Measurements from ENCODE around the gene LGR5.

The LGR5 gene

GRCh38 chr12:71589478-71589881 is 149.9 kb downstream of the LGR5 start:
- Histone ChIP-seq H3K36me3 (ENCODE audit: low read length) (no peaks in the 10 kb centered on the region), H3K9me3 (ENCODE audit: insufficient read depth, low read length) (no peaks in the 10 kb centered on the region), H3K4me3 (ENCODE audit: insufficient read depth, low read length, poor library complexity, severe bottlenecking) (no peak overlapping the region), H3K27ac (ENCODE audit: low read depth, low read length) (no peak overlapping the region), H3K4me2 (ENCODE audit: low read depth, low read length, poor library complexity, severe bottlenecking) (no peak overlapping the region), H4K20me1 (ENCODE audit: low read depth, low read length) (no peaks in the 10 kb centered on the region), H3F3A (ENCODE audit: insufficient read depth) (no peaks in the 10 kb centered on the region), H3K9me2 (replicated peaks; ENCODE audit: insufficient read depth, low read length) (no peaks in the 10 kb centered on the region), H3K79me2 (ENCODE audit: insufficient read depth, low read length) (no peaks in the 10 kb centered on the region), H2AFZ (ENCODE audit: low read depth, low read length, severe bottlenecking) (no peak overlapping the region), H3K9ac (ENCODE audit: low read length) (no peak overlapping the region), H3K27me3 (ENCODE audit: low read length) (no peaks in the 10 kb centered on the region)
- TF ChIP-seq, protein P1, sequence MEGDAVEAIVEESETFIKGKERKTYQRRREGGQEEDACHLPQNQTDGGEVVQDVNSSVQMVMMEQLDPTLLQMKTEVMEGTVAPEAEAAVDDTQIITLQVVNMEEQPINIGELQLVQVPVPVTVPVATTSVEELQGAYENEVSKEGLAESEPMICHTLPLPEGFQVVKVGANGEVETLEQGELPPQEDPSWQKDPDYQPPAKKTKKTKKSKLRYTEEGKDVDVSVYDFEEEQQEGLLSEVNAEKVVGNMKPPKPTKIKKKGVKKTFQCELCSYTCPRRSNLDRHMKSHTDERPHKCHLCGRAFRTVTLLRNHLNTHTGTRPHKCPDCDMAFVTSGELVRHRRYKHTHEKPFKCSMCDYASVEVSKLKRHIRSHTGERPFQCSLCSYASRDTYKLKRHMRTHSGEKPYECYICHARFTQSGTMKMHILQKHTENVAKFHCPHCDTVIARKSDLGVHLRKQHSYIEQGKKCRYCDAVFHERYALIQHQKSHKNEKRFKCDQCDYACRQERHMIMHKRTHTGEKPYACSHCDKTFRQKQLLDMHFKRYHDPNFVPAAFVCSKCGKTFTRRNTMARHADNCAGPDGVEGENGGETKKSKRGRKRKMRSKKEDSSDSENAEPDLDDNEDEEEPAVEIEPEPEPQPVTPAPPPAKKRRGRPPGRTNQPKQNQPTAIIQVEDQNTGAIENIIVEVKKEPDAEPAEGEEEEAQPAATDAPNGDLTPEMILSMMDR (IDR thresholded peaks at IDR 0.05; ENCODE audit: insufficient read depth, low read length, poor library complexity, severe bottlenecking) = no peak
- no peak for TF ChIP-seq EZH2phosphoT487 (conservative IDR thresholded peaks at IDR 0.05; ENCODE audit: low read length)

DNA sequence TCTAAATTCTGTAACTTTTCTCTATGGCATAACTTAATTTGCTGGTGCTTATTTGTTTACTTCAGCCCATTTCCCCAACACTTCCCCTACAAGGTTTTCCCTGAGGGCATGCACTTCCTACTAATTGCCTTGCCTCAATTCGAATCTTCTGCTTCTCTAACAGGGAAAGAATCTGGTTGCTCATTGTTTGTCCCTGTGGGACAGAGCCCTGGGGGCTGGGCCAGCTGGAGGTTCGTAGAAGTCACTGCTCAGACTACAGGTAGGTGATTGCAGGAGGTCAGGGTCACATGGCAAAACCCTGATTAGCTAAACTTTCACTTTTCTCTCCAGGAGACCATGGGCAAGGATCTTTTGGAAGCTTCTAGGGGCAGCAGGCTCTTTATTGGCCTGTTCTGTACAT is 152.0 kb downstream of the LGR5 start:
- H3K27me3 ChIP-seq (ENCODE audit: low read length) = no peaks in the 10 kb centered on the region
- H3K79me2 ChIP-seq (ENCODE audit: insufficient read depth, low read length) = no peaks in the 10 kb centered on the region
- H3K9me2 ChIP-seq (replicated peaks; ENCODE audit: insufficient read depth, low read length) = no peaks in the 10 kb centered on the region
- no peak overlapping the region for H3K27ac ChIP-seq (ENCODE audit: low read depth, low read length)
- no peak overlapping the region for H2AFZ ChIP-seq (ENCODE audit: low read depth, low read length, severe bottlenecking)
- no peak overlapping the region for H3K4me3 ChIP-seq (ENCODE audit: insufficient read depth, low read length, poor library complexity, severe bottlenecking)
- no peaks in the 10 kb centered on the region for H4K20me1 ChIP-seq (ENCODE audit: low read depth, low read length)
- H3K9ac ChIP-seq (ENCODE audit: low read length) = no peak overlapping the region
- H3K36me3 ChIP-seq (ENCODE audit: low read length) = no peaks in the 10 kb centered on the region
- H3F3A ChIP-seq (ENCODE audit: insufficient read depth) = no peaks in the 10 kb centered on the region
- no peaks in the 10 kb centered on the region for H3K9me3 ChIP-seq (ENCODE audit: insufficient read depth, low read length)
- no peak overlapping the region for H3K4me2 ChIP-seq (ENCODE audit: low read depth, low read length, poor library complexity, severe bottlenecking)
- TF ChIP-seq EZH2phosphoT487 (conservative IDR thresholded peaks at IDR 0.05; ENCODE audit: low read length) = no peak
- TF ChIP-seq, protein P1 (IDR thresholded peaks at IDR 0.05; ENCODE audit: insufficient read depth, low read length, poor library complexity, severe bottlenecking) = no peak

DNA sequence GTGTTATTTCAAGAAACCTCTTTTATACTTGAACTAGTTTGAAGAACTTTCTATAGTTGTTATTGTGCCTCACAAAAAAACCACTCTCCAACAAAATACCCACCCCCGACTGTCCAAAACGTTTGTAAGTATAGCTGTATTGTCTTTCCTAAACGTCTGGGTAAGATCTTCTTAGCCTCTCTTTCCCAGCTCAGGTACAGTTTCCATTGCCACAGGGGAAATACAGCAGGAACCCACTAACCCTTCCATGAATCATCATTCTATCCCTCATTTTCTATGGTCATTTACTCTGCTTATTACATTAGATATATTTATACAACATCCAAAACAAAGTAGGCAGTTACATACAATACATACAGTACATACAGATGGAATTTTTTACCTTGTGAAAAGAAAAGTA is 153.2 kb downstream of the LGR5 start:
- Histone ChIP-seq H2AFZ (ENCODE audit: low read depth, low read length, severe bottlenecking) (no peak overlapping the region), H3K27me3 (ENCODE audit: low read length) (no peaks in the 10 kb centered on the region)

More for the DNA sequence above, 153.2 kb downstream of the LGR5 start:
- no peak overlapping the region for H3K4me2 ChIP-seq (ENCODE audit: low read depth, low read length, poor library complexity, severe bottlenecking)
- TF ChIP-seq, protein P1 (IDR thresholded peaks at IDR 0.05; ENCODE audit: insufficient read depth, low read length, poor library complexity, severe bottlenecking) = no peak
- TF ChIP-seq EZH2phosphoT487 (conservative IDR thresholded peaks at IDR 0.05; ENCODE audit: low read length) = no peak
- H3K9me2 ChIP-seq (replicated peaks; ENCODE audit: insufficient read depth, low read length) = no peaks in the 10 kb centered on the region
- H4K20me1 ChIP-seq (ENCODE audit: low read depth, low read length) = no peaks in the 10 kb centered on the region
- no peak overlapping the region for H3K9ac ChIP-seq (ENCODE audit: low read length)
- no peak overlapping the region for H3K4me3 ChIP-seq (ENCODE audit: insufficient read depth, low read length, poor library complexity, severe bottlenecking)
- H3K36me3 ChIP-seq (ENCODE audit: low read length) = no peaks in the 10 kb centered on the region
- H3K9me3 ChIP-seq (ENCODE audit: insufficient read depth, low read length) = no peaks in the 10 kb centered on the region
- H3F3A ChIP-seq (ENCODE audit: insufficient read depth) = no peaks in the 10 kb centered on the region
- H3K27ac ChIP-seq (ENCODE audit: low read depth, low read length) = no peak overlapping the region
- no peaks in the 10 kb centered on the region for H3K79me2 ChIP-seq (ENCODE audit: insufficient read depth, low read length)

All from SU-DHL-6 (cell line).